Heart left ventricle (tissue), 13 donors: ENCODE data around the gene CDH19.

Experiments used
- POLR2A ChIP-seq, 2 donors: fragments of 450-650 bp; IDR thresholded peaks; one replicate each; pipeline ENCODE4 v1.6.1; 2017; ENCODE audit warnings: antibody characterized with exemption in 2 of 2, mild to moderate bottlenecking in 2 of 2, moderate library complexity in 2 of 2
- TF ChIP-seq, protein P1 (sequence below), 12 donors: fragments of 200-600 bp; sonication (generic) in 4 of 12; IDR thresholded peaks; one replicate each; pipeline versions ENCODE4 v1.5.0 to v1.8.0; 2018 to 2022; ENCODE audit warnings: antibody characterized with exemption in 12 of 12, mild to moderate bottlenecking in 5 of 12
- donor health status: ischemic (EF 13 %, LVEDD 7.1; RV severe dilation, severe dysfunction).
- donor health status: DM: no; HTN: yes; CAD: no.
- donor health status: DM: no; HTN: no; CAD: no.
- donor health status: ischemic (EF 25% LVEDD 6.9; RV normal size, moderate dysfunction).
- donor health status: ischemic (EF 25% LVEDD 5.7; RV mildly dilated, moderate dysfunction).
- donor health status: ischemic (EF 35%, LVEDD 5.7; RV mildly dilated, moderate dysfunction).
- donor health status: nonischemic (EF 11% LVEDD 7.7; RV severe dilation, severe dysfunction).
- donor health status: DM: yes; HTN: yes; CAD: no.
- donor health status: PGD.
- donor health status: ischemic (EF 29% LVEDD 5.4; RV normal size, mild dysfunction).
- donor health status: nonischemic (EF 23%, LVEDD 6.1; RV moderate dilation, normal function).

DNA sequence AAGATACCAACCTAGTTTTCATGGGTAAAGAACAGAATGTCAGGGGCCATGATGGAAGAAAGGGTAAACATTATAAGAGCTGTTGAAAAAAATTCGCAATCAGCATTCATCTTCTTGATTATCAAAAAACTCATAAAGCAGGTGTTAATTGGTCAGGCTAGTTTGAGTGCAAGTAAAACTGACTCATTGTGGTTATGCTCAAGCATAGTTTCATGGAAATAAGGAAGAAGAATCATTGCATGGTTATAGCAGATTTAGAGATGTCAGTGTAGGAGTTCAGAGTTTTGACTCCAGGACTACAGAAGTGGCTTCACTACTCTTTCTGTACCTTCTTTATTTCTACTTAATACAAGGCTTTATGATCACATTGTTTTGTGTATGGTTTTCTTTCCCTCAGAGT, 26.9 kb upstream of the CDH19 start:
- TF ChIP-seq, protein P1, sequence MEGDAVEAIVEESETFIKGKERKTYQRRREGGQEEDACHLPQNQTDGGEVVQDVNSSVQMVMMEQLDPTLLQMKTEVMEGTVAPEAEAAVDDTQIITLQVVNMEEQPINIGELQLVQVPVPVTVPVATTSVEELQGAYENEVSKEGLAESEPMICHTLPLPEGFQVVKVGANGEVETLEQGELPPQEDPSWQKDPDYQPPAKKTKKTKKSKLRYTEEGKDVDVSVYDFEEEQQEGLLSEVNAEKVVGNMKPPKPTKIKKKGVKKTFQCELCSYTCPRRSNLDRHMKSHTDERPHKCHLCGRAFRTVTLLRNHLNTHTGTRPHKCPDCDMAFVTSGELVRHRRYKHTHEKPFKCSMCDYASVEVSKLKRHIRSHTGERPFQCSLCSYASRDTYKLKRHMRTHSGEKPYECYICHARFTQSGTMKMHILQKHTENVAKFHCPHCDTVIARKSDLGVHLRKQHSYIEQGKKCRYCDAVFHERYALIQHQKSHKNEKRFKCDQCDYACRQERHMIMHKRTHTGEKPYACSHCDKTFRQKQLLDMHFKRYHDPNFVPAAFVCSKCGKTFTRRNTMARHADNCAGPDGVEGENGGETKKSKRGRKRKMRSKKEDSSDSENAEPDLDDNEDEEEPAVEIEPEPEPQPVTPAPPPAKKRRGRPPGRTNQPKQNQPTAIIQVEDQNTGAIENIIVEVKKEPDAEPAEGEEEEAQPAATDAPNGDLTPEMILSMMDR (IDR thresholded peaks at IDR 0.05) = no peak
- TF ChIP-seq POLR2A (IDR thresholded peaks at IDR 0.05) = no peak
